Cortex of kidney (tissue), 1 donor: ENCODE measurements around the gene NFIA.

Experiments used
- DNase-seq: peaks from one replicate; lab custom pipeline; 2025; lab: John Stamatoyannopoulos, UW

The NFIA gene

GRCh38 chr1:61297887-61298286 is 215.5 kb downstream of the NFIA start:
- no peak for DNase-seq

GRCh38 chr1:61299463-61299862 is 217.1 kb downstream of the NFIA start:
- no peak for DNase-seq

- no peak for DNase-seq
Observed at GRCh38 chr1:61300899-61301298, 218.5 kb downstream of the NFIA start.

GRCh38 chr1:61301824-61302657 is 219.7 kb downstream of the NFIA start:
- no peak for DNase-seq

- DNase-seq = no peak
Observed at GRCh38 chr1:61307422-61308142, 225.2 kb downstream of the NFIA start.

- no peak for DNase-seq
Observed at GRCh38 chr1:61310057-61310456, 227.7 kb downstream of the NFIA start.

GRCh38 chr1:61310538-61310937 is 228.2 kb downstream of the NFIA start:
- no peak for DNase-seq

- DNase-seq = no peak
Observed at GRCh38 chr1:61313906-61314422, 231.6 kb downstream of the NFIA start.

- no peak for DNase-seq
Observed at GRCh38 chr1:61315011-61315410, 232.7 kb downstream of the NFIA start.

GRCh38 chr1:61316493-61316892 is 234.1 kb downstream of the NFIA start:
- no peak for DNase-seq

- no peak for DNase-seq
Observed at GRCh38 chr1:61318319-61319125, 236.2 kb downstream of the NFIA start.

GRCh38 chr1:61320575-61320974 is 238.2 kb downstream of the NFIA start:
- DNase-seq = no peak

GRCh38 chr1:61322008-61322744 is 239.8 kb downstream of the NFIA start:
- no peak for DNase-seq

GRCh38 chr1:61322769-61323168 is 240.4 kb downstream of the NFIA start:
- no peak for DNase-seq

- no peak for DNase-seq
Observed at GRCh38 chr1:61323681-61324328, 241.4 kb downstream of the NFIA start.

- no peak for DNase-seq
Observed at GRCh38 chr1:61326713-61327112, 244.4 kb downstream of the NFIA start.

- no peak for DNase-seq
Observed at GRCh38 chr1:61327436-61327835, 245.1 kb downstream of the NFIA start.

GRCh38 chr1:61329556-61329955 is 247.2 kb downstream of the NFIA start:
- DNase-seq = no peak

- no peak for DNase-seq
Observed at GRCh38 chr1:61330018-61330417, 247.7 kb downstream of the NFIA start.

- DNase-seq = no peak
Observed at GRCh38 chr1:61330571-61330970, 248.2 kb downstream of the NFIA start.

- no peak for DNase-seq
Observed at GRCh38 chr1:61332196-61332753, 249.9 kb downstream of the NFIA start.
